GM12891 (cell line): ENCODE data around the gene CEP97.

ENCODE experiments used
- POLR2A ChIP-seq: IDR thresholded peaks from 2 replicates; pipeline ENCODE4 v1.6.1; 2011; ENCODE audit warnings: low read depth, low read length, control low read depth
- POU2F2 ChIP-seq: IDR thresholded peaks from 2 replicates; pipeline ENCODE4 v1.6.1; 2011; ENCODE audit warnings: low read depth, mild to moderate bottlenecking, control low read depth, low read length, moderate library complexity

DNA sequence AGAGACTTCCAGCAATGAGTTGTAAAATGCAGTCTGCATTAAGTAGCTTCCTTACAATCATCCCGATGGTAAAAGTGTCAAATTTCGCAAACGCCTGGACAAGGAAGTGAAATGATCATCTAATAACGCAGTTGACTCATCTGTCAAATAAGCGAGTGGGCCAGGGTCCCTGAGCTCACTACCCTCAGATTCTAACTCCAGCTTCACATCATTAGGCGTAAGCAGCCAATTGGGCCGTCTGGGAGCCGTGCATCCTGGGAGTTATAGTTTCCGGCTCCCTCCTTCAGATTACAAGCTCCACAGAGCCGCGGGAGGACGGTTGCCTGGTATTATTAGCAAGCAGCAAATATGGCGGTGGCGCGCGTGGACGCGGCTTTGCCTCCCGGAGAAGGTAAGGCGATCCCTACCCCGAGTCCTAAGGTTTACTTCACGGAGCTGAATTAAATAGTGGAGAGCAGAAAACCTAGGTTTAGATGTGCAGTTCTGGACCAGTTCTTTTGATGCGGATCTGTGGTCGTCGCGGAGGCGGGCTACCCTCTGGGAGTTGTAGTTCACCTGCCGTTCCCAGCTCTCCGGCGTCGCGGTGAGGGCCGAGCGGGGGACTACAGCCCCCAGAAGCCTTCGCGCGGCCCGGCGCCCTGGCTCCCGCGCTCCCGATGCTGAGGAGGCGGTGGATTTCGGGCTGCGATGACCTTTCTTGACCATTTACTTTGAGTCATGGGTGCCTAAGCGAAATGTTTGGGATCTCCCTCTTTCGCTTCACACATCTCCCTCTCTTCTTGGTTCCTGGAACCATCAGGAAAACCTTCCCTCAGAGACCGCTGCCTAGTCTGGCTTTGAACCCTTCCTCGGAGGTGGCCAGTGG lies at the start of gene CEP97:
- peak; percentile 55; the same call in 1 of the 2 replicates for TF ChIP-seq POU2F2
- TF ChIP-seq POLR2A: peak; percentile 60; the same call in 1 of the 2 replicates
